ENCODE measurements around the gene PAPSS1.
A peak's percentile ranks its signal among the peaks of the same experiment; 100 is the strongest.
"Not testable (repeated sequence)": the region's sequence is repeated elsewhere in the genome, so short reads cannot be mapped to it uniquely, and the experiment has no call there.

PAPSS1 gene

DNA sequence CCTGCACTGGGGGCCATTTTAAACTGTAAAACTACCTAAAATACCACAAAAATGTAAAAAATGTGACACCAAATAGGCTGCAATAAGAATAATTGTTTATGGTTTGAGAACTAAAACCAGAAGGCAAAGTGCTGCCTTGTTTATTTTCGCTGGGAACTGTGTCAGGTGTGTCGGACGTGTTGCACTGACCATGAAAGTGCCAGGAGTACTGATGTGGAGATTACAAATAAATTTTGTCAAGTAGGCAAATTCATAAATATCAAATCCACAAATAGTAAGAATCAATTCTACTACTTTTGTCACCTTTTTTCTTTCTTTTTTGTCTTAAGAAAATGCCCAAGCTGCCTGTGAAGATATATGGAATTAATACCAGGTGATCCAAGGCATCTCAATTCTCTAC, 37.7 kb downstream of the PAPSS1 start:
- H3K27me3 ChIP-seq (ENCODE audit: control insufficient read depth, insufficient read depth, low read length): no peaks in the 10 kb centered on the region
- H3K9me3 ChIP-seq (replicated peaks; ENCODE audit: low read length): no peaks in the 10 kb centered on the region
- no peak overlapping the region for H3K9ac ChIP-seq (ENCODE audit: low read depth, low read length)
- H3K4me3 ChIP-seq (ENCODE audit: low read length): no peak overlapping the region
- H3K36me3 ChIP-seq (ENCODE audit: insufficient read depth, low read length): peaks cover 20% of the 10 kb centered on the region
- H3K4me1 ChIP-seq (ENCODE audit: control insufficient read depth, insufficient read depth, low read length): no peaks in the 10 kb centered on the region
- H3K4me2 ChIP-seq (ENCODE audit: low read length): no peak overlapping the region

DNA sequence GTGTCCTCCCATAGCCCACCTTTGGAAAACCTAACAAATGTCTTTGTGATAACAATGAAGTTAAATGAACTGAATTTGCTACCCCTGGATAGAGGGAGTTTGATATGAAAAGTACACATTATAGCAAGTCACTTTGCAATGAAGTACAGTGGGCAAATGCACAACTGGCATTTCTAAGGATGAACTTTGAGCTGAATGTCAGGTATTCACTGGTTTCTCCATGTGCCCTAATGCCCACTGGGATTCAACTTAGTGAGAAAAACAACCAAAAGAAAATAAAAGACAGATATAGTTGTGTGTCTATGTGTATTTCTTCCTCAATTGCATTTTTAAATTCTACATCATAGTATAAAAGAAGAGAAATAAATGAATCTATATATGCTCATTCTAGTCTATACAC, 51.0 kb downstream of the PAPSS1 start:
- H3K27me3 ChIP-seq (ENCODE audit: control insufficient read depth, insufficient read depth, low read length): no peaks in the 10 kb centered on the region
- no peak overlapping the region for H3K9ac ChIP-seq (ENCODE audit: low read depth, low read length)
- H3K9me3 ChIP-seq (replicated peaks; ENCODE audit: low read length): no peaks in the 10 kb centered on the region
- no peak overlapping the region for H3K4me2 ChIP-seq (ENCODE audit: low read length)
- H3K36me3 ChIP-seq (ENCODE audit: insufficient read depth, low read length): no peaks in the 10 kb centered on the region
- H3K4me1 ChIP-seq (ENCODE audit: control insufficient read depth, insufficient read depth, low read length): peaks cover 18% of the 10 kb centered on the region
- no peak overlapping the region for H3K4me3 ChIP-seq (ENCODE audit: low read length)

DNA sequence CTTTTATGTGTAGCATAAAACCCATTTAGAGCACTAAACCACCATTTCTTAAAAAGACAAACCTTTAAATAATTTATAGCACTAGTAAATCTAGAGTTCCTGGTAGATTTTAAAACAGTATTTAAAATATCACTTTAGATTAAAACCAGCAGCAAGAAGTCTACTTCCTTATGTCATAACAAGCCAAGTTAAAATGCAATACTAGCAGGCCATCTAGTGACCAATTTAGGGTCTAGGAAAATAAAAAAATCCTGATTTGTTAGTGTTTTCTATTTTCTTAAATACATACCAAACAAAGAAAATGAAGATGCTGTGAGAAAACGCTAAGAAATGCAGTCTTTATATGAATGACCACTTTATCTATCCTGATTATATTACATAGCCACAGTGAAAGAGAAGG, 53.9 kb downstream of the PAPSS1 start:
- no peaks in the 10 kb centered on the region for H3K36me3 ChIP-seq (ENCODE audit: insufficient read depth, low read length)
- H3K4me1 ChIP-seq (ENCODE audit: control insufficient read depth, insufficient read depth, low read length): peaks cover 18% of the 10 kb centered on the region
- H3K4me2 ChIP-seq (ENCODE audit: low read length): no peak overlapping the region
- no peaks in the 10 kb centered on the region for H3K27me3 ChIP-seq (ENCODE audit: control insufficient read depth, insufficient read depth, low read length)
- no peak overlapping the region for H3K9ac ChIP-seq (ENCODE audit: low read depth, low read length)
- no peaks in the 10 kb centered on the region for H3K9me3 ChIP-seq (replicated peaks; ENCODE audit: low read length)
- no peak overlapping the region for H3K4me3 ChIP-seq (ENCODE audit: low read length)

DNA sequence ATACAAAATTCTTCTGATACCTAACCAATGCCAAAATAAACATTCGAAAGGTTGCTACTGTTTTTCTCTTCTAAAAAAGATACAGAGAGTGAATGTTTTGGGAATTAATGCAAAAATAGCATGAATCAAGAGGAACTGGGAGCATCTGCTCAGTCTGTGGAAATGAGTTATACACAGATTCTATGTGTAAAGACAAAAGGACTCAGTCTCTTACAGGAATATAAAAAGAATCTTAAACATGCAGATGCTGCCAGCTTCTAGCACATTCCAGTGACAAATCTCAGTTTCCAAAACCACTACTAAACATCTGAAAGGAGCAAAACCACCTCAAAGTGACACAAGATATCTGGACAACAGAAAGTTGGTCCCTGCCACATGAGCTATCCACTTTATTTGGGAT, 55.0 kb downstream of the PAPSS1 start:
- peaks cover 18% of the 10 kb centered on the region for H3K4me1 ChIP-seq (ENCODE audit: control insufficient read depth, insufficient read depth, low read length)
- no peak overlapping the region for H3K4me2 ChIP-seq (ENCODE audit: low read length)
- no peaks in the 10 kb centered on the region for H3K27me3 ChIP-seq (ENCODE audit: control insufficient read depth, insufficient read depth, low read length)
- H3K36me3 ChIP-seq (ENCODE audit: insufficient read depth, low read length): no peaks in the 10 kb centered on the region
- peak overlapping the region; percentile 10 for H3K9ac ChIP-seq (ENCODE audit: low read depth, low read length)
- H3K9me3 ChIP-seq (replicated peaks; ENCODE audit: low read length): no peaks in the 10 kb centered on the region
- H3K4me3 ChIP-seq (ENCODE audit: low read length): no peak overlapping the region

DNA sequence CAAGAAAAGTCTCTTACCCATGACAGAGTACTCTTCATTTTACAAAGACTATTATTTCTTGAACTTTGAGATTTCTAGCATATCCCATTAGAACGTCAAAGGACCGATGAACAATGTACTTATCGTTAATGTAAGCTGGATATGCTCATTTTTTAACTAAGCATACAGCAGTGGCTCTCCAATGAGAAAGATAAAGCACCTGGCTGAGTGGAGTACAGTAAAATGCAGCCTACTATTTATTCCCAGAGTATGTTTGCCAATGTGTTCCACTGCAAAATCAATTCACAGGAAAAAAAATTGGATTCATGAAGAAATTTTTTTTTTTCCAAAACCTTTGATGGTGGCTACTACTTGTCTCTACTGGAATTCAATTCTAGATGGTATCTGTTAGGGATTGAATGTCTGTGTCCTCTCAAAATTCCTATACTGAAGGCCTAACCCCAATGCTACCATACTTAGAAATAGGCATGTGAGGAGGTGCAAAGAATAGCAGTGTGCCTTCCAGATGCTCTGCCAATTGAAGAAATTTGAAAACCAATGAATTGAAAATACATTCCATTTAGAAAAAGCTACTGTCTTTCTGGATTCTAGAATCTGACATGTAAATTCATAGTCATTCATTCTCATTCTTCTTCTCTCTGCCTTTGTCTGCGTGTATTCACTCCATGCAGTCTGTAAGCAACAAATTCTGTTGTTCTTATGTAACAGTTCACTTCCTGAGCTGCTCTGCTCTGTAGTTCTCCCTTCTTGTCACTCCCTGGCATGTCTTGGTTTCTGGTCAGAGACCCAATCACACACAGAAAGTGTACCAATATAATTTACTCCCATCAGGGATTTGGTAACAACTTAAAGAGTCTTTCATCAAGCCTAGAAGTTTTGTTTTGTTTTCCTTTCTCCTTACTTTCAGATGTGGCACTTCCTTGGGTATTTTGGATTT, 61.4 kb downstream of the PAPSS1 start:
- no peak overlapping the region for H3K4me2 ChIP-seq (ENCODE audit: low read length)
- H3K27me3 ChIP-seq (ENCODE audit: control insufficient read depth, insufficient read depth, low read length): no peaks in the 10 kb centered on the region
- no peak overlapping the region for H3K9ac ChIP-seq (ENCODE audit: low read depth, low read length)
- H3K4me3 ChIP-seq (ENCODE audit: low read length): no peak overlapping the region
- no peaks in the 10 kb centered on the region for H3K4me1 ChIP-seq (ENCODE audit: control insufficient read depth, insufficient read depth, low read length)
- H3K9me3 ChIP-seq (replicated peaks; ENCODE audit: low read length): no peaks in the 10 kb centered on the region
- H3K36me3 ChIP-seq (ENCODE audit: insufficient read depth, low read length): peaks cover 2% of the 10 kb centered on the region

DNA sequence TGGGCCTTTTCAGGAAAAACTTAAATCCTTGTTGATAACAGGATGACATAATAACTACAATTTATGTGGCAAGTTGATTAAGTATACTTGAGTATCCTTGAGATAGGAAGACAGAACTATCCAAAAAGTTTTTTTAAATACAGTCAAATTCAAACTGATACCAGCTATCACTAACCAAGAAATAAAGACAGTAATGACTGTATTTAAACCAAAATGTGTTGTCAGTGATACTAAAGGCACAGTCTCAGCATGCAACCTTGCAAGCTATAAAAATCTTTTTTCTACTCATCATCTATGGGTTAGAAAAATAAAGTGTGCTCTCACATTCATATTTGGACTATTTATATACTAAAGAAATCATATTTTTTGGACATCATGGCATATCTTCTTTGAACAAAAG, 64.7 kb downstream of the PAPSS1 start:
- no peak overlapping the region for H3K4me3 ChIP-seq (ENCODE audit: low read length)
- no peak overlapping the region for H3K9ac ChIP-seq (ENCODE audit: low read depth, low read length)
- no peaks in the 10 kb centered on the region for H3K4me1 ChIP-seq (ENCODE audit: control insufficient read depth, insufficient read depth, low read length)
- no peaks in the 10 kb centered on the region for H3K9me3 ChIP-seq (replicated peaks; ENCODE audit: low read length)
- no peak overlapping the region for H3K4me2 ChIP-seq (ENCODE audit: low read length)
- H3K27me3 ChIP-seq (ENCODE audit: control insufficient read depth, insufficient read depth, low read length): no peaks in the 10 kb centered on the region
- peaks cover 15% of the 10 kb centered on the region for H3K36me3 ChIP-seq (ENCODE audit: insufficient read depth, low read length)

DNA sequence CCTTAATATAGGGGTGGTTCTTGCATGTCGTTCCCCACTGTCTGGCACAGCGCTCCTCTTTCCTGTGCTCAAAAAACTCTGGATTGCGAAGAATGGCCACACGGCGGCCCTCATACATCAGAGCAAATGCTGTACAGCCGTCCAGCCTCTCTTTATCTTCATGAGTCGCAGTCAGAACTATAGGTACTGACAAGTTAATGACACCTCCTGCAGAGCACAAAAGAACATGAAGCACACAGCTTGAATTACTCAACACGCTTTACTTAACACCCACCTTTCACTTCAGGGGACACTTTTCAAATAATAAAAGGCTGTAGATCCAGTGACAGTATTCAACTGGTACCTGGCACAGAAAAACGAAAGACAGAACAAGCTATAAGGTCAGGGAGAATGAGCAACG, 65.3 kb downstream of the PAPSS1 start:
- H3K4me2 ChIP-seq (ENCODE audit: low read length): no peak overlapping the region
- no peaks in the 10 kb centered on the region for H3K9me3 ChIP-seq (replicated peaks; ENCODE audit: low read length)
- no peak overlapping the region for H3K9ac ChIP-seq (ENCODE audit: low read depth, low read length)
- H3K4me1 ChIP-seq (ENCODE audit: control insufficient read depth, insufficient read depth, low read length): no peaks in the 10 kb centered on the region
- peaks cover 15% of the 10 kb centered on the region for H3K36me3 ChIP-seq (ENCODE audit: insufficient read depth, low read length)
- no peaks in the 10 kb centered on the region for H3K27me3 ChIP-seq (ENCODE audit: control insufficient read depth, insufficient read depth, low read length)
- H3K4me3 ChIP-seq (ENCODE audit: low read length): no peak overlapping the region

DNA sequence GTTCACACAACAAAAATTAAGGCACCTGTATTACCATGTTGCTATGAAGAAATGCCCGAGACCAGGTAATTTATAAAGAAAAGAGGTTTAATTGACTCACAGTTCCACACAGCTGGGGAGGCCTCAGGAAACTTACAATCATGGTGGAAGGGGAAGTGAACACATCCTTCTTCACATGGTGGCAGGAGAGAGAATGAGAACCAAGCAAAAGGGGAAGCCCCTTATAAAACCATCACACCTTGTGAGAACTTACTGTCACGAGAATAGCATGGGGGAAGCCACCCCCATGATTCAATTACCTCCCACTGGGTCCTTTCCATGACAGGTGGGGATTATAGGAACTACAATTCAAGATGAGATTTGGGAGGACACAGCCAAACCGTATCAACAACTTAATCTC, 68.6 kb downstream of the PAPSS1 start:
- H3K4me2 ChIP-seq (ENCODE audit: low read length); H3K4me3 ChIP-seq (ENCODE audit: low read length); H3K9me3 ChIP-seq (replicated peaks; ENCODE audit: low read length); H3K27me3 ChIP-seq (ENCODE audit: control insufficient read depth, insufficient read depth, low read length); H3K9ac ChIP-seq (ENCODE audit: low read depth, low read length); H3K4me1 ChIP-seq (ENCODE audit: control insufficient read depth, insufficient read depth, low read length): not testable (repeated sequence)
- peaks cover 18% of the 10 kb centered on the region for H3K36me3 ChIP-seq (ENCODE audit: insufficient read depth, low read length)

DNA sequence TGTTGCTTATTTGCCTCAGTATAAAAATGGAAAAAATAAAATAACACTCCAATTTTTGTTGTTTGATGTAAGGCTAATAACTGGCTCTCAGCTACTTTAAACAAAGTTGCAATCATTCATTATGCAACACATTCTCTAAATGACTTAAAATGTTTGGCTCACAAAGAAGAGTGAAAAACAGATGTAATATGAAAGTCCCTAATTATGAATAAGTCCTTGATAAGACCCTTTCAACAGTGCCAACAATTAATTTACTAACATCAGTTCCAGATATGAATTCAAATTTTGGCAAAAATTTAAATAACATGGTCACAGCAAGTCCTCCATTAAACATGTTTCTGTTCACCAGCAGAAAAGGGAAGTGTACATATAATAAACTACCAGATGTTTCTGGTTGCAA, 69.8 kb downstream of the PAPSS1 start:
- H3K9ac ChIP-seq (ENCODE audit: low read depth, low read length): no peak overlapping the region
- H3K4me3 ChIP-seq (ENCODE audit: low read length): no peak overlapping the region
- H3K27me3 ChIP-seq (ENCODE audit: control insufficient read depth, insufficient read depth, low read length): no peaks in the 10 kb centered on the region
- peaks cover 18% of the 10 kb centered on the region for H3K36me3 ChIP-seq (ENCODE audit: insufficient read depth, low read length)
- no peaks in the 10 kb centered on the region for H3K4me1 ChIP-seq (ENCODE audit: control insufficient read depth, insufficient read depth, low read length)
- H3K4me2 ChIP-seq (ENCODE audit: low read length): no peak overlapping the region
- no peaks in the 10 kb centered on the region for H3K9me3 ChIP-seq (replicated peaks; ENCODE audit: low read length)

DNA sequence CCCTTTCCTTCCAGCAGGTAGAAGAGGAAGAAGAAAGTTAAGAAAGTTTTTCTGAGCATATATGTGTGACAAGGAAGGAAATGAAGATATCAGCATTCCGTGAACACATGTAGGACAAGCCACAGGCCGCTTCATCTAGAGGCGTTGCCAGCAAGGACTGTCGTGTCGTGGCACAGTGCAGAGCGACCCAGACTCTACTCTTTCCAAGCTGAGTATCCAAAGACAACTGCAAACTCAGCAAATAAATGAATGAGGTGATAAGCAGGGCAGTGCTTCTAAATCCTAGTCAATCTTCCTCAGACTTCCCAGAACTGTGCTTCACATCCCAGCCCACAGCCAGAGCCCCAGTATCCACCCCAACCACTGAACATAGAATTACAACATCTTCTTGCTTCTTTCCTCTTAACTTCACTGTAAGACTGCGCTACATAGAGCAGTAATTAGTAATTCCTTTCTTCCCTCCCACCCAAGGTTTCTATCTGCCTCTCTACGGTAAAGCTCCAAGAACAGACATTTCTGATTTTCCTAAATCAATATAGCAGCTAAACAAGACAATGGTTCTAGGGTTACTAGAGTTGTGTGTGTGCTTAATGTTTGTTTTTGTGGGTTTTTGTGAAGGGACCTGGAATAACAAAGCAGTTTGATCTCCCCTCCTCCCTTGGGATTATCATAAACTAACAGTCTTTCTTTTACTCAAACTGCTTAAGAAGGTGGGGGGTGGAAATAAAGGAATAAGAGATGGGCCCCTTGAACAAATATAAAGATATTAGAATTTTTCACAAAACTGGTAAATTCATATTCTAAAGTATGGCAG, 71.6 kb downstream of the PAPSS1 start:
- Histone ChIP-seq H3K4me1 (ENCODE audit: control insufficient read depth, insufficient read depth, low read length) (no peaks in the 10 kb centered on the region), H3K27me3 (ENCODE audit: control insufficient read depth, insufficient read depth, low read length) (no peaks in the 10 kb centered on the region), H3K9me3 (replicated peaks; ENCODE audit: low read length) (no peaks in the 10 kb centered on the region), H3K4me2 (ENCODE audit: low read length) (no peak overlapping the region), H3K4me3 (ENCODE audit: low read length) (no peak overlapping the region), H3K36me3 (ENCODE audit: insufficient read depth, low read length) (peaks cover 26% of the 10 kb centered on the region), H3K9ac (ENCODE audit: low read depth, low read length) (no peak overlapping the region)

DNA sequence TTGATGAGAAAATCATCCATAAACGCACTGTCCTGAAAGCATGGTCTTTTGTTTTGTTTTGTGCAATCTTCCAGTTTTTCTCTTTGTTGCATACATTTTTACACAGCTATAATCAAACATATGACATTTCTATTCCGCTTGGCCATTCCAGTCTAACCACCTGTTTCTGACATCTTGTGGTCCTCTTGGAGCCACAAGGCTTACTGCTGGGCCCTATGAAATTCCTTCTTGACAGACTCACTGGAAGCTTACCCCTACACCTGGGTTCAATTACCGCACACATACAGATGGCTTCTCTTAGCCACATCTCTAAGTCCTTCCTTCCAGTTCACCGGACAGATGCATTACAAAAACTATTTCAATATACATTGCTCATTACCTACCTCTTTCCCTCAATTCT, 72.4 kb downstream of the PAPSS1 start:
- no peaks in the 10 kb centered on the region for H3K9me3 ChIP-seq (replicated peaks; ENCODE audit: low read length)

More for the DNA sequence above, 72.4 kb downstream of the PAPSS1 start:
- Histone ChIP-seq H3K9ac (ENCODE audit: low read depth, low read length) (no peak overlapping the region), H3K4me1 (ENCODE audit: control insufficient read depth, insufficient read depth, low read length) (no peaks in the 10 kb centered on the region), H3K4me2 (ENCODE audit: low read length) (no peak overlapping the region), H3K36me3 (ENCODE audit: insufficient read depth, low read length) (peaks cover 30% of the 10 kb centered on the region), H3K4me3 (ENCODE audit: low read length) (no peak overlapping the region), H3K27me3 (ENCODE audit: control insufficient read depth, insufficient read depth, low read length) (no peaks in the 10 kb centered on the region)
